ENCODE data around the gene USP37.
A peak's percentile ranks its signal among the peaks of the same experiment; 100 is the strongest.

USP37 gene

DNA sequence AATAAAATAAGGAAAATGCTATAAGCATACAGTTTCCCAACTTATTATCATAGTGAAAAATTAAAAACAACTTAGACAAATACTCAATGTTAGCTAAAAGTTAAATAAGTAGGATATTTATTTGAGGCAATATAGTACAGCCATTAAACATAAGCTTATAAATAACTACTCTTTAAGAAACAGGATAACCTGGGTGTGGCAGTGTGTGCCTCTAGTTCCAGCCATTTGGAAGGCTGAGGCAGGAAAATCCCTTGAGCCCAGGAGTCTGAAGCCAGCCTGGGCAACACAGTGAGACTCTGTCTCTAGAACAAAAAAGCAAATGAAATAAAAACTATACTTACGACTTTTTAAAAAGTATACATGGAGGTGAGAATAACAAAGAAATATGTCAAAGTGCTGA is 109.6 kb downstream of the USP37 start:
- no peaks in the 10 kb centered on the region for H3K9me3 ChIP-seq
- no peaks in the 10 kb centered on the region for H3K27me3 ChIP-seq
- no peaks in the 10 kb centered on the region for H3K4me1 ChIP-seq
- no peaks in the 10 kb centered on the region for H4K20me1 ChIP-seq
- H3K4me3 ChIP-seq = no peak overlapping the region
- H3K4me2 ChIP-seq = no peak overlapping the region
- TF ChIP-seq Cebpa-rat (IDR thresholded peaks at IDR 0.05) = no peak
- no peak overlapping the region for H3K9ac ChIP-seq
- no peak overlapping the region for H3K27ac ChIP-seq
- H3K36me3 ChIP-seq = peaks cover 90% of the 10 kb centered on the region

DNA sequence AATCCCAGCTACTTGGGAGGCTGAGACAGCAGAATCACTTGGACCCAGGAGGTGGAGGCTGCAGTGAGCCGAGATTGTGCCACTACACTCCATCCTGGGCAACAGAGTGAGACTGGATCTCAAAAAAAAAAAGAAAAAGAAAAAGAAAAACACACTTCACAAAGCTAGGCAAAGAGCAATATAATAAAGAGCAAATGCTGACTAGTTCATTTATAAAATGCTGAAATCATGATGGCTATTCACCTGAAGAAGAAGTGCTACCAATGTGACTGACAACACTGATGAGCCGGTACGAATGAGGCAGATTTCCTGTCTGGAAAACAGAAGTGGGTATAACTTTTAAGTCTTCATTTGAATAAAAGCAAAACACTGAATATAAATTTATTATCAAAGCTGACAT is 111.3 kb downstream of the USP37 start:
- TF ChIP-seq Cebpa-rat (IDR thresholded peaks at IDR 0.05) = no peak
- no peaks in the 10 kb centered on the region for H4K20me1 ChIP-seq
- no peak overlapping the region for H3K27ac ChIP-seq
- H3K9ac ChIP-seq = no peak overlapping the region
- no peak overlapping the region for H3K4me3 ChIP-seq
- H3K9me3 ChIP-seq = no peaks in the 10 kb centered on the region
- H3K4me1 ChIP-seq = no peaks in the 10 kb centered on the region
- H3K4me2 ChIP-seq = no peak overlapping the region
- H3K27me3 ChIP-seq = no peaks in the 10 kb centered on the region
- H3K36me3 ChIP-seq = peaks cover 89% of the 10 kb centered on the region

DNA sequence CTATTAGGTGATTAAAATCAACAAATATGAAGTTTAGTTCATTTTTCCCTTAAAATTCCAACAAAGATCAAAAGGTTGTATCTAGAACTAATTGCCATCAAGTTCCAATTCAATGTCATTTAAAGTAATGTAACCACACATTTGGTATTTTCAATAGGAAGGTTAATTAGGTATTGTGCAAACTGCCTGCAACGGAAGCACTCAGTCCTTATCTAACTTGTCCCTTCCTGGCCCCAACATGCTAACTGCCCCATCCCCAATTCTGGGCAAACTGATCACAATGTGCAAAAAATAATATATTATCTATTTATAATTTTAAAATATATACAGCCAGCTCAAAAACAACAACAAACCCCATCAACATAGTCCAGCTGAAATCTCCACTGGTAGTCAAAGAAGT is 116.1 kb downstream of the USP37 start:
- H3K27me3 ChIP-seq = no peaks in the 10 kb centered on the region

DNA sequence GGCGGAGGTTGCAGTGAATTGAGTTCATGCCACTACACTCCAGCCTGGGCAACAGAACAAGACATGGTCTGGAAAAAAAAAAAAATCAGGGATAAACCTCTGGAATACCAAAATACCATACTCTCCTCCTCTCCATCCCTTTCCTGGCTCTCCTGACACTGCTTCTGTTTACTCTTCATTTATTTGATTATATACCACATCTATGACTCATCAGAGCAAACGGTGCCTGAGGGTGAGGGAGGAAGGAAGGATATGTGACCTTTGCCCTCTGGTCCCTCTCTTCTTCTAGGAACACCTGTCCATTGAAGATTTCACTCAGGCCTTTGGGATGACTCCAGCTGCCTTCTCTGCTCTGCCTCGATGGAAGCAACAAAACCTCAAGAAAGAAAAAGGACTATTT is 119.2 kb downstream of the USP37 start:
- no peaks in the 10 kb centered on the region for H3K9me3 ChIP-seq
- peaks cover 70% of the 10 kb centered on the region for H3K36me3 ChIP-seq
- TF ChIP-seq Cebpa-rat (IDR thresholded peaks at IDR 0.05) = no peak
- no peak overlapping the region for H3K9ac ChIP-seq
- H3K4me2 ChIP-seq = no peak overlapping the region
- no peaks in the 10 kb centered on the region for H4K20me1 ChIP-seq
- no peak overlapping the region for H3K27ac ChIP-seq
- no peaks in the 10 kb centered on the region for H3K4me1 ChIP-seq
- H3K4me3 ChIP-seq = no peak overlapping the region
- no peaks in the 10 kb centered on the region for H3K27me3 ChIP-seq

More for the DNA sequence above, 116.1 kb downstream of the USP37 start:
- Histone ChIP-seq H3K9me3 (no peaks in the 10 kb centered on the region), H3K27ac (no peak overlapping the region), H3K9ac (no peak overlapping the region), H3K36me3 (peaks cover 89% of the 10 kb centered on the region), H3K4me2 (no peak overlapping the region), H3K4me3 (no peak overlapping the region), H3K4me1 (no peaks in the 10 kb centered on the region), H4K20me1 (no peaks in the 10 kb centered on the region)
- TF ChIP-seq Cebpa-rat (IDR thresholded peaks at IDR 0.05) = no peak

DNA sequence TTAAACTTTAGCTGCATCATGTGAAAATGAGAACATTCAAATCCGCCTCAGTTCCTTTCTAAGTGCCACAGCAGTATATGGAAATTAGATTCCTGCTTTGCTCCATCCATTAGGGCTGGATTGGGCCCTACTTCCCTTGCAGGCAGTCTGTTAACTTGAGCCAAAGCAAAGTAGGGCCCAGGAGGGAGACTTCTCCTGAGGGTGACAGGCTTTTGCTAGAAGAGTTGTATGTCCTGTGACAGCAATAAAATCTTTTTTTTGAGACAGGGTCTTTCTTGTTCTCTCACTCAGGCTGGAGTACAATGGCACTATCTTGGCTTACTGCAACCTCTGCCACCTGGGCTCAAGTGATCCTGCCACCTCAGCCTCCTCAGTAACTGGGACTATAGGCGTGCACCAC is 121.1 kb downstream of the USP37 start:
- no peak for TF ChIP-seq Cebpa-rat (IDR thresholded peaks at IDR 0.05)
- no peak overlapping the region for H3K4me2 ChIP-seq
- no peaks in the 10 kb centered on the region for H4K20me1 ChIP-seq
- no peaks in the 10 kb centered on the region for H3K4me1 ChIP-seq
- H3K9ac ChIP-seq = no peak overlapping the region
- no peaks in the 10 kb centered on the region for H3K9me3 ChIP-seq
- peaks cover 52% of the 10 kb centered on the region for H3K36me3 ChIP-seq
- H3K27ac ChIP-seq = no peak overlapping the region
- H3K4me3 ChIP-seq = no peak overlapping the region
- H3K27me3 ChIP-seq = no peaks in the 10 kb centered on the region

DNA sequence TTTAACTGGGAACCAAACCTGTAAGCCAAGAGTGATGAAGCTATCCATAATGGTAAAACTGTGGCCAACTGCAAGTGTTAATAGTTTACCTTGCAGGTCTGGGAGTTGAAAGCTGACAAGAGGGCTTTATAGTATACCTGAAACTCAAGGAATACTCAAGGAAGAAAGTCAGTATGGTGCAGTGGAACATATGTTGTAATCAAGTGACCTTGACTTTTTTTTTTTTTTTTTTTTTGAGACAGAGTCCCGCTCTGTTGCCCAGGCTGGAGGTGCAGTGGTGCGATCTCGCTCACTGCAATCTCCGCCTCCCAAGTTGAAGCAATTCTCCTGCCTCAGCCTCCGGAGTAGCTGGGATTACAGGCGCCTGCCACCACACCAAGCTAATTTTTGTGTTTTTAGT is 121.6 kb downstream of the USP37 start:
- Histone ChIP-seq H3K9me3 (no peaks in the 10 kb centered on the region), H3K4me1 (no peaks in the 10 kb centered on the region), H3K9ac (no peak overlapping the region), H4K20me1 (no peaks in the 10 kb centered on the region), H3K27ac (no peak overlapping the region), H3K4me2 (no peak overlapping the region), H3K36me3 (peaks cover 48% of the 10 kb centered on the region), H3K27me3 (no peaks in the 10 kb centered on the region), H3K4me3 (no peak overlapping the region)
- TF ChIP-seq Cebpa-rat (IDR thresholded peaks at IDR 0.05) = no peak

DNA sequence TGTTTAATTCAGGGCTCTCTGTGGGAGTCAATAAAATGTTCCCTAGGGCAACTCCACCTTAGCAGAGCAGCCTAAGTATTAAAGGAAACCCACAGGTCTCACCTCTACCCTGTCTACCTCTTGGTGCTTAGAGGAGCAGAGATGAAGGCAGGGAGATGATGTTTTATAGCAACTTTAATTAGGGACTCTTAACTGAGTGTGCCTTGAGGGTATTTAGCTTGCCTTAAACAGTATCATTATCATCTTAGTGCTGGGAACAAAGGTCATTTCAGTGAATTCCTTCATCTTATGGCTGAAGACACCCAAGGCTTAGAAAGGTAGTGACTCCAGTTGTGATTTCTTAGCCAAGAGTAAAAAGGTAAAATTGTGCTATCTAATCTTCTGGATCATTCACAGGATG is 122.5 kb downstream of the USP37 start:
- H3K9ac ChIP-seq = no peak overlapping the region
- H3K9me3 ChIP-seq = no peaks in the 10 kb centered on the region
- no peak overlapping the region for H3K27ac ChIP-seq
- no peaks in the 10 kb centered on the region for H4K20me1 ChIP-seq
- H3K4me1 ChIP-seq = no peaks in the 10 kb centered on the region
- H3K27me3 ChIP-seq = no peaks in the 10 kb centered on the region
- TF ChIP-seq Cebpa-rat (IDR thresholded peaks at IDR 0.05) = no peak
- peaks cover 47% of the 10 kb centered on the region for H3K36me3 ChIP-seq
- no peak overlapping the region for H3K4me3 ChIP-seq
- no peak overlapping the region for H3K4me2 ChIP-seq

DNA sequence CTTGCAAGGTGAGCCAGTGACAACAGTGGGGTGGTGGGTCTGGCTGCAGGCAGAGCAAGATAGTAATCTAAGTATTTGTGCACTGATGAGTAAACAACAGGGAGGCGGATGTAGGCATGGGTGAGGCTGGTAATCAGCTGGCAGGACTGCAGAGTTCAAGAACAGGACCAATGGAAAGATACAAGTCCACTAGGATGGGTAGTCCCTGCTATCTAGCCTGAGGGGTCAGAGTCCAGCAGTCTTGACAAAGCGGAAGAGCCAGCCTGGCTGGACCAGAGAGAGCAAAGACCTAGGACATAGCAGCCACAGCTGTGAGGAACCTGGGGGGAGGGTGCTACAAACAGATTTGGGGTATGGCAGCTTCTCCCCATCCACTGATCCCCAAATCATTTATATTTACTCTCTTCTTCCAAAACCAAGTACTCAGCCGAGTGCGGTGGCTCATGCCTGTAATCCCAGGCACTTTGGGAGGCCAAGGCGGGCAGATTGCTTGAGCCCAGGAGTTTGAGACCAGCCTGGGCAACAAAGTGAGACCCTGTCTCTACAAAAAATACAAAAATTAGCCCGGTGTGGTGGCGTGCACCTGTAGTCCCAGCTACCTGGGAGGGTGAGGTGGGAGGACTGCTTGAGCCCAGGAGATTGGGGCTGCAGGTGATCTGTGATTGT is 123.3 kb downstream of the USP37 start:
- Histone ChIP-seq H3K36me3 (peaks cover 39% of the 10 kb centered on the region), H3K27me3 (no peaks in the 10 kb centered on the region), H3K4me3 (no peak overlapping the region), H3K9me3 (no peaks in the 10 kb centered on the region), H3K4me2 (no peak overlapping the region), H3K27ac (no peak overlapping the region), H3K9ac (no peak overlapping the region), H4K20me1 (no peaks in the 10 kb centered on the region), H3K4me1 (no peaks in the 10 kb centered on the region)
- no peak for TF ChIP-seq Cebpa-rat (IDR thresholded peaks at IDR 0.05)

DNA sequence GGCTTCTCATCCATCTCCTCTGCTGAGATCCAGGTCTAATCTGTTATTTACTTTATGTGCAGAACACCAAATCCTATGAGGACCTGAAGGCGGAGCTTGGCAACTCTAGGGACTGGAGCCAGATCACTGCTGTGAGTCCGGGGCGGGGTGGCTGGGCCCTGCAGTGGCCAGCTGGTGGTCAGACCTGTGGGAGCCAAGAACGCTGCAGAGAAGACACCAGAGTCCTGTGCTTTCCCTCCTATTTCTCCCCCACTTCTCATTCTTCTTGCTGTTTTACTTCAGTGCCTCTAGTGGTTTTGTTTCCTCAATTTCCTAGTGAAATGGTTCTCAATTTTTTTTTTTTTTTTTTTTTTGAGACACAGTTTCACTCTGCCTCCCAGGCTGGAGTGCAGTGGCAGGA is 129.6 kb downstream of the USP37 start:
- TF ChIP-seq Cebpa-rat (IDR thresholded peaks at IDR 0.05) = no peak
- Histone ChIP-seq H3K4me3 (no peak overlapping the region), H3K36me3 (no peaks in the 10 kb centered on the region), H3K4me1 (peaks cover 11% of the 10 kb centered on the region), H3K9me3 (no peaks in the 10 kb centered on the region), H3K27me3 (no peaks in the 10 kb centered on the region), H3K27ac (no peak overlapping the region), H3K9ac (no peak overlapping the region), H4K20me1 (no peaks in the 10 kb centered on the region), H3K4me2 (peak overlapping the region; percentile 39; the same call in 1 of the 2 replicates)

DNA sequence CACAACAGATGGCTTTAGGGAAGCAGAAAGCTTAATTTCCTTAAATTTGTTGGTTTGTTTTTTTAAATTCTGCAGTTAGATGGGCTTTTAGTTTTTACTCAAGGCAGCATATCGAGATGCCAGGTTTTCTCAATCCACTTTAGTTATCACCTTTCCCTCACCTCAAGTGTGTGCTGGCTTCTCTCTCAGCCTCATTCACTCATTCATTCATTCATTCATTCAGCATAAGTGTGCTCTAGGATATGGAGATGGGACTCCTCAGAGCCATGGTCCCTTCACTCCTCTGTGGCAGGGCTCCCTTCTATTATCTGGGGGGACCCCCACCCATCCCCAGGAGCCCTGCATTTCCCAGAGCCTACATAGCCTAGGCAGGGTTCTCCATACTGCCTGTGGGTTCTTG is 130.2 kb downstream of the USP37 start:
- no peaks in the 10 kb centered on the region for H3K27me3 ChIP-seq
- TF ChIP-seq Cebpa-rat (IDR thresholded peaks at IDR 0.05) = no peak
- H3K4me3 ChIP-seq = no peak overlapping the region
- no peak overlapping the region for H3K9ac ChIP-seq
- peaks cover 11% of the 10 kb centered on the region for H3K4me1 ChIP-seq
- H3K9me3 ChIP-seq = no peaks in the 10 kb centered on the region
- H3K27ac ChIP-seq = no peak overlapping the region
- no peaks in the 10 kb centered on the region for H4K20me1 ChIP-seq
- no peak overlapping the region for H3K4me2 ChIP-seq
- no peaks in the 10 kb centered on the region for H3K36me3 ChIP-seq

DNA sequence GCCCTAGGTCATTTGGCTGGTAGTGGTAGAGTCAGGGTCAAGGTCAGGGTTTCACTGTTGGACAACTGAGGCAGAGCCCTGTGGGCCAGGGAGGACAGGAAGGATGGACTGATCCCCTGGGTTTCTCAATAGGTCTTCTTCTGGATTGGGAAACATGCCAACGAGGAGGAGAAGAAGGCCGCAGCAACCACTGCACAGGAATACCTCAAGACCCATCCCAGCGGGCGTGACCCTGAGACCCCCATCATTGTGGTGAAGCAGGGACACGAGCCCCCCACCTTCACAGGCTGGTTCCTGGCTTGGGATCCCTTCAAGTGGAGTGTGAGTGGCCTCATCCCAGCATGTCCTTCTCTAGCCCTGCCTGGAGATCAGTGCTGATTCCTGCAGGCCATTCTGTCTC is 131.2 kb downstream of the USP37 start:
- H3K36me3 ChIP-seq = no peaks in the 10 kb centered on the region

More for the DNA sequence above, 131.2 kb downstream of the USP37 start:
- H3K4me3 ChIP-seq = no peak overlapping the region
- H3K4me2 ChIP-seq = no peak overlapping the region
- peaks cover 11% of the 10 kb centered on the region for H3K4me1 ChIP-seq
- no peaks in the 10 kb centered on the region for H3K9me3 ChIP-seq
- TF ChIP-seq Cebpa-rat (IDR thresholded peaks at IDR 0.05) = no peak
- no peaks in the 10 kb centered on the region for H3K27me3 ChIP-seq
- no peak overlapping the region for H3K27ac ChIP-seq
- H4K20me1 ChIP-seq = no peaks in the 10 kb centered on the region
- H3K9ac ChIP-seq = no peak overlapping the region

Measured in BLaER1 (cell line).